Measurements from ENCODE around the gene ZP1. TPM values are rescaled to one million over a fixed set of nuclear protein-coding genes. Genes with fewer than 3 reads are reported as not detected.

The ZP1 gene
- total and polyA plus RNA-seq, 2 of the 8 experiments (the other 6 are each of a cell fraction or from before 2014, with no cell fraction given): not detected

GRCh38 chr11:60913793-60914632 is 46.7 kb downstream of the ZP1 start, which contains the start of gene TMEM109 (continued):
- TF ChIP-seq, protein P1, sequence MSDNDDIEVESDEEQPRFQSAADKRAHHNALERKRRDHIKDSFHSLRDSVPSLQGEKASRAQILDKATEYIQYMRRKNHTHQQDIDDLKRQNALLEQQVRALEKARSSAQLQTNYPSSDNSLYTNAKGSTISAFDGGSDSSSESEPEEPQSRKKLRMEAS (IDR thresholded peaks at IDR 0.05): peak; percentile 97
- TF ChIP-seq HDAC2 (IDR thresholded peaks at IDR 0.05; ENCODE audit: borderline replicate concordance in 1 of 2, low read depth in 2 of 2, low read length in 2 of 2) (peak in 1 of 2 experiments; percentile 20; a peak in 1 of 4 replicates), SRF (IDR thresholded peaks at IDR 0.05; ENCODE audit: low read depth, low read length) (no peak), CHD2 (IDR thresholded peaks at IDR 0.05; ENCODE audit: low read length) (0 out of 2 replicates have a peak, but pooled peaks have one; percentile 45), CREB1 (IDR thresholded peaks at IDR 0.05) (peak; percentile 57; the same call in 1 of the 2 replicates), YY1 (IDR thresholded peaks at IDR 0.05; ENCODE audit: low read depth, low read length) (no peak), ASH2L (IDR thresholded peaks at IDR 0.05; ENCODE audit: low read length) (peak; percentile 33), TBP (IDR thresholded peaks at IDR 0.05; ENCODE audit: low read depth, low read length) (peak; percentile 61), SP4 (IDR thresholded peaks at IDR 0.05; ENCODE audit: low read length) (peak; percentile 35; the same call in 1 of the 2 replicates), ATF3 (IDR thresholded peaks at IDR 0.05; ENCODE audit: insufficient read depth, low read depth, low read length) (no peak), TAF7 (optimal IDR thresholded peaks at IDR 0.05; ENCODE audit: borderline replicate concordance, low read depth, low read length) (peak; percentile 46), TAF1 (IDR thresholded peaks at IDR 0.05; ENCODE audit: low read depth, low read length) (peak; percentile 60), SIX5 (IDR thresholded peaks at IDR 0.05; ENCODE audit: low read depth, low read length) (peak; percentile 94), POLR2A (IDR thresholded peaks at IDR 0.05; ENCODE audit: control extremely low read depth in 1 of 2, low read depth in 2 of 2, low read length in 2 of 2) (peak in 1 of 2 experiments; percentile 44; a peak in 2 of 3 replicates), CEBPB (IDR thresholded peaks at IDR 0.05; ENCODE audit: low read depth, low read length) (no peak), USF2 (IDR thresholded peaks at IDR 0.05; ENCODE audit: low read length) (peak; percentile 21; the same call in 1 of the 2 replicates), POU5F1 (IDR thresholded peaks at IDR 0.05; ENCODE audit: low read depth, low read length) (no peak)
- TF ChIP-seq, protein P2, sequence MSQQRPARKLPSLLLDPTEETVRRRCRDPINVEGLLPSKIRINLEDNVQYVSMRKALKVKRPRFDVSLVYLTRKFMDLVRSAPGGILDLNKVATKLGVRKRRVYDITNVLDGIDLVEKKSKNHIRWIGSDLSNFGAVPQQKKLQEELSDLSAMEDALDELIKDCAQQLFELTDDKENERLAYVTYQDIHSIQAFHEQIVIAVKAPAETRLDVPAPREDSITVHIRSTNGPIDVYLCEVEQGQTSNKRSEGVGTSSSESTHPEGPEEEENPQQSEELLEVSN (IDR thresholded peaks at IDR 0.05): peak; percentile 98
- TF ChIP-seq, protein P3, sequence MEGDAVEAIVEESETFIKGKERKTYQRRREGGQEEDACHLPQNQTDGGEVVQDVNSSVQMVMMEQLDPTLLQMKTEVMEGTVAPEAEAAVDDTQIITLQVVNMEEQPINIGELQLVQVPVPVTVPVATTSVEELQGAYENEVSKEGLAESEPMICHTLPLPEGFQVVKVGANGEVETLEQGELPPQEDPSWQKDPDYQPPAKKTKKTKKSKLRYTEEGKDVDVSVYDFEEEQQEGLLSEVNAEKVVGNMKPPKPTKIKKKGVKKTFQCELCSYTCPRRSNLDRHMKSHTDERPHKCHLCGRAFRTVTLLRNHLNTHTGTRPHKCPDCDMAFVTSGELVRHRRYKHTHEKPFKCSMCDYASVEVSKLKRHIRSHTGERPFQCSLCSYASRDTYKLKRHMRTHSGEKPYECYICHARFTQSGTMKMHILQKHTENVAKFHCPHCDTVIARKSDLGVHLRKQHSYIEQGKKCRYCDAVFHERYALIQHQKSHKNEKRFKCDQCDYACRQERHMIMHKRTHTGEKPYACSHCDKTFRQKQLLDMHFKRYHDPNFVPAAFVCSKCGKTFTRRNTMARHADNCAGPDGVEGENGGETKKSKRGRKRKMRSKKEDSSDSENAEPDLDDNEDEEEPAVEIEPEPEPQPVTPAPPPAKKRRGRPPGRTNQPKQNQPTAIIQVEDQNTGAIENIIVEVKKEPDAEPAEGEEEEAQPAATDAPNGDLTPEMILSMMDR (IDR thresholded peaks at IDR 0.05; ENCODE audit: control extremely low read depth in 1 of 3, insufficient read depth in 1 of 3, low read depth in 1 of 3, low read length in 3 of 3): no peak
